GM19043 (cell line): ENCODE measurements around the gene ALKAL2.

Experiments
- ATAC-seq: cut with Tn5 transposase; IDR thresholded peaks from one replicate; pipeline ENCODE4 v1.9.1; 2021; ENCODE audit warnings: low read depth; ENCODE audit not compliant: unreplicated experiment

Gene ALKAL2

DNA sequence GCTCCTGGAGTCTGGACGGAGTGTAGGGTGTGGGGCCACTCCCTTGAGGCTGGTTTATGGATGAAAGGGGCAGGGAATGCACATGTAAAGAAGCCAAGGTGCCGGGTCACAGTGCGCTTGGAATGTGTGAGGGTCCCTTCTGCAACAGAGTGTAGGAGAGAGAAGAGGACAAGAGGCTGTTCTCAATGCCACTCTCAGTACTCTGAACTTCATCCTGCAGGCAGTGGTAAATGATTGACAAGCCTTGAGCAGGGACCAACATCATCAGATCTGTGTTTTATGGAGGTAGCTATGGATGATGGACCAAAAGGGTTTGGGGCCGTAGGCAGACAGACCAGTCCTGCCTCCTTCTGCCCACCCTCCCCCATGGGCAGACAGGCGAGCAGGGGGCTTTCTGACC lies 7.2 kb upstream of the ALKAL2 start:
- ATAC-seq: no peak

DNA sequence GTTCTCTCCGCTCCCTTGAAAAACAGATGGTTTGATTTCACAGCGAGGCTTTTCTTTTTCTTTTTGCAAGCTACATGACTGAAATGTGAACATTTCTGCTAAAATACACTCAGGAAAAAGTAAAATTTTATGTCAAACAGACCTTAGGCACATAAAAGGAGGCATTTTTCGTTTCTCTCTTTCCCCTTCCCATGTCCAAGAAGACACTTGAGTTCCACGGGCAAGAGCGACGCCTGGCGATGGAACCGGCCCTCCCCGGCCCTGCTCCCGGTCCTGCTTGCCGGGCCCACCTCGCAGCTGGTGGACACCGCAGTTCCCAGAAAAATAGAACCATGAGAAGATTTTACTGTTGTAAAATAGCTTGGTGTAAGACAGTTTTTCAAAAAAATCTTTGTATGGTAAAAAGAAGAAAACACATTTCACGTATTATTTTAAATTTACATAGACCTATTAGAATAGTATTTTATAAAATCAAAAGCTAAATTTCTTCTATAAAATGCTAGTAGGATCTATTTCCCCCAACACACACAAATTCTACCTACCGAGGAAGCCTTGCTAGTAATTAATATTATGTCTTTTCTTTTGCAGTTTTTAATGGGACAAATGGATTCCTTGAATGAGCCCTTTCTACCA lies 2.3 kb upstream of the ALKAL2 start:
- no peak for ATAC-seq

DNA sequence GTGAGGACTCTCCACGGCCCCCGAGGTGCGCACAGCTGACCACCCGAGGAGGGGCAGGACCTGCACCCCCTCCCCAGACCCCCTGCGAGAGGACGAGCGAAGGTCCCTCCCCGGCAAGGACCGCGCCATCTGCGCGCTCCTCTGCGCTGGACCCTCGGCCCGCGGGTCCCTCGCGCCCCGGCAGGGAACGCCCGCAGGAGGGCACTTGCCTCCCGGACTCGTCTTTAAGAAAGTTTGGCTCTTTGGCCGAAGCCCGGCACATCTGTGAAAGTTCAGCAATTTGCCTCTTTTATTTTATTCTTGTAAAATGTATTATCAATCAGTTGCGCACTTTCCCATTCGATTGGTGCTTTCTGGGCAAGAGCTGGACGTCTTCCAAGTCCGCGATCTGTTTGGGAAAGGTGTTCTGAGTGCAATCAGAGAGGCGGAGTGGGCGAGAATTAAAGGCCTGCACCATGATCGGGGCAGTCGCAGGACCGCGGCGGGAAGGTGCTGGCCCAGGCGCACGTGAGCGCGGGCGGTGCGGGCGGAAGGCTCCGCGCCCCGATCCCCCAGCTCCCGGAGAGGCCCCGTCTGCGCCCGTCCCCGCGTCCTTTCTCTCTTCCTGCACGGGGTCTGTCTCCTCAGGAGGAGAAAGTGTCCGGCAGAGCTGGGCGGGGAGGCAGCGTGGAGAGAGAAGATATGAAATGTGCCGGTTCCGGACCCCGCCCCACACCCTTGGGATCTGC lies 1.6 kb upstream of the ALKAL2 start:
- no peak for ATAC-seq

DNA sequence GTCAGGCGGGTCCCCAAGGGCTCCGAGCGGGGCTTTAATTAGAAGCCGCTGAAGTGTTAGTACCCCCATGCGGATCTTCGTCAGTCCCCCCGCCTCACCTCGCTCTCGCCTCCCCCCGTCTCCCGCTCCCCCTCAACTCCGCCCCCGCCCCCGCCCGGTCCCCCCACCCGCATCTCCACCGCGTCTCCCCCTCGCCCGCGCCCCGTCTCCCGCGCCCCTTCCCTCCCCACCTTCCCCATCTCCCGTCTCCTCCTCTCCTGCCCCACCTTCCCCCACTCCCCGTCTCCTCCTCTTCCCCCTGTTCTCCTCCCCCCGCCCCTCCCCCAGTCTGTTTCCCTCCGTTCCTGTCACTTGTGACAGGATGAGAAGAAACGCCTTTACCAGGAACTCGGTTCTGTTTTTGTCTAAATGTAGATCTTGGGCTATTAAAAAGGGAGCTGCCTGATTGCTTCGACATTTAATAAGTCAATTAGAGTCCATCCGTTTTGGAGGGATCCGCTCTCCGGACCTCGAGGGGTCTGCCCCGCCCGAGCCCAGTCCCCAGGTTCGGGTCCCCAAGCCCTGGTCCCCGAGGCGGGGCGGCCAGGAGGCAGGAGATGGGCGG lies 969 bp upstream of the ALKAL2 start:
- no peak for ATAC-seq

DNA sequence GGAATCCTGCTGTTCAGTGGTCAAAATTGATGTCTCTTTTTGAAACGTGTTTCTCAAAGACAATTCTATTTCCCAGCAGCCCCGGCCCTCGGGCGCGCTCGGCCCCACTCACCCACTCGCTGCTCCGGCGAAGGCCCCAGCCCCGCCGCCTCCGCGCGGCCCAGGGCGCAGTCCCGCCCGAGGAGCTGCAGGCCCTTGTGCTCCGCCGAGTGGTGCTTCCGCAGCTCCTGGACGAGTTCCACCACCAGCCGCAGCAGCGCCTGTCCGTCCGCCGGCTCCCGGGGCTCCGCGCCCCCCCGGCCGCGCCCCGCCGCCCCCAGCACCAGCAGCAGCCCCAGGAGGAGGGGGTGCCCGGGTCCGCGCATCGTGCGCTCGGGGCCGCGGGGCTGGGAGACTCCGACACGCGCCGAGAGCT lies 413 bp downstream of the ALKAL2 start:
- no peak for ATAC-seq

DNA sequence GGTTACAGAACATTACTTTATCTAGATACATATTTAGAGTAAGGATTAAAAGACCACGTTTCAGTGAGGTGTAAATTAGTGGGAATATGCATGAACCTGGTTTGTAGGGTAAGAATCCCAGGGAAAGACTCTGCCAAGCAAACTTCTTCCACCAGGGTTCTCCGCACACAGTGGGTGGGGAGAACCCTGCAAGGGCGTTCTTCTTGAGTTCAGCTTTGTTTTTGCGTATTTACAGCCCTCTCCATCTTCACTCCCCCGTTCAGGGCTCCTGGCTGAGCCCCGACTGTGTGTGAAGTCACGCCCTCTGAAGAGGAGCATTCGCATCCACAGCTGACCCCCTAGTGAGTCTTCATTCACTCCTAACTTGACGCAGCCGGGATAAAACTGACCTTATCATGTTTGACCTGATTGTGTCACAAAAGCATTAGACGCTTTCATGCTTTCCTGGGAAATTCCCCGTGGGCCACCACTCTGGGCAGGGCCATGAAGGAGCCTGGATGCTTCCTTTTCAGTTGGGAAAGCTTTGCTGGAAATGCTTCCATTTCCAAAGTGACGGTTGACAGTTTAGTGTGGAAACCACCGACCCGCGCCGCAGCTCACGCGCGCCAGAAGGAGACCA lies 1.0 kb downstream of the ALKAL2 start:
- ATAC-seq: no peak

DNA sequence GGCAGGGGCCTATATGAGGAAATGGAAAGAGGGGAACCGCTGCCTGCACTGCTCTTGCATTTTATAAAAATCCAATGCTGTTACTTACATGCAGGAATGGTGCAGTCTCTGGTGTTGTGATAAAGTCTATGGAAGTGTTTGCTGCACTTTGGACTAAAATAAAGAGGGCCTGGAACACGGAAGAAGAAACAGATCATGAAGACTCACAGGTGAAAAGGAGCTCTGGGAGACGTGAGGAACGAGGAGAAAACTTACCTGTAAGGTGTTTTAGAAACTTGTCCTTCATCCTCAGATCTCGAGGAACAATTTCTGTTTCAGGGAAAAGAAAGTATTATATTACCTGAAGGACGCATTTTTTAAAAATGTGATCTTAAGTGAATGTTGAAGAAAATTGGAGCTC lies 1.9 kb downstream of the ALKAL2 start:
- no peak for ATAC-seq

DNA sequence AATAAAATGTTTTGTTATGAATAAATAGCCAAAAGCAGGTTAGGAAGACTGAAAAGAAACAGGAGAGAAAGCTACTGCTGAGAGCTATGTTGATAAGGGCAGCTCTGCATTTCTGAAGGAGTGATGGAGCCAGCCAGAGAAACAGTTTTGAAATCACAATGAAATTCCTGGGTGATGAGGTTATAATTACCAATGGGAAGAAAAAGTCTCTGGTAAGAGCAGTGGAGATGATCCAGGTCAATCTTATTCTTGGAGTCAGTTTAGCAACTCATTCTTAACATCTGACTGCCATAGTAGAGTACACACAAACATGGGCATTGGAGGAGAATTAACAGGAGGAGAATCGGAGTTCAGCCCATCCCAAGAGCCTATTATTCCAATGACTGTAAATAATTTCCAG lies 2.4 kb downstream of the ALKAL2 start:
- ATAC-seq: no peak

DNA sequence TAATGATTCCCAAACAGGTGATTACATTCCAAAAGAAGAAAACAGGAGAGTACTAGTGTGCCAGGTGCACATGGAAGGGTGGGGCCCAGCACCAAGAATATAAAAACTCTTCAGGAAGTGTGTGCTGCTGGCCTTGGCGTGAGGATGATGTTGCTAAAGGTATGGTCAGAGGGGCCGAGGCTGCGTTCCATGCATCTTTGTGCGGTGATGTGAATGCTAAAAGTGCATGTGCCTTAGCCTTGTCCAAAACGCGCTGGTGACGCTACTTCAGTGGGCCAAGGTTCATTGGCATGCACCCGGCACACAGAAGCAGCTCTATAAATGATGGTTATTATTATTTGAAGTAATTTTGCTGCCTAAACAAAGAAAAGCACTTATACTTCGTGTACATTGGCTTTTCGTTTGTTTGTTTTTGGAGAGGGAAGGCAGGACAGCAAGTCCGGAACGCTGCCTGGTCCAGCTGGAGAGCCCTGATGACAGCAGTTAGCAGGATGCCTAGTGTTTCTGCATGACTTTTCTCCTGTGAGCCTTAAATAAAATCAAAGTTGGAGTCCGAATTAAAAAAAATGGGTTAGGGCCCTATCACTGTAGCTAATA lies 2.9 kb downstream of the ALKAL2 start:
- ATAC-seq: no peak

DNA sequence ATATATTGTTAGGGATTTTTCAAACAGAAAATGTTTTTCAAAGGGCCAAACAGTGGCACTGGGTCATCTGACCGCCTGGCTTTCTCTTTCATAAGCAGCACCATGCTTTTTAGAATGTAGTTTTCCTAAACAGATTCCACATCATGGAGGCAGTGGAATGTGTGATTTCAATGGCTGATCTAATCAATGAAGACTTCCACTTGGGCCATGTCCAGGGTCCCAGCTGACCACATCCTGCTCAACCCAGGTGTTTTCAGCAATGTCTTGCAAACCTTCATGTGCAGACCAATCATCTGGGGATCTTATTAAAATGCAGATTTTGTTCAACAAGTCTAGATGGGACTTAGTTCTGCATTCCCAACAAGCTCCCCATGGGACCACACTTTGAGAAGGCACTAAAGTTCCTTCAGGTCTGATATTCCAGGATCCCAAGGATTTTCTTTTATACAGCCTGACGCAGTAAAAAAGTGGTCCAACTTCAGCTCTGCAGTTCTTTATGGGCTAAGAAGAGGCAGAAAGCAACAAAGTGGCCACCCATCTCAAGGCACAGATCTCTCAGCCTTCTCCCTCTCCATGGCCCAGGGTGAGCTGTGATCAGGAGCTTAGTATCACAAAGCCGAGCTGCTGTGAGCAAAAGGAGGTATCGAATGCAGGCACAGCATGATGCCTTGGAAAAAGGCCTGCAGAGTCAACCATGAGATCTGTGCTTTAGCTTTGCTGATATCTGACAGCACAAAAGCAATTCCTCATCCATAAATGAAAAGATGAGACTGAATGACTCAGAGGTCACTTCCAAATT lies 3.7 kb downstream of the ALKAL2 start:
- no peak for ATAC-seq

DNA sequence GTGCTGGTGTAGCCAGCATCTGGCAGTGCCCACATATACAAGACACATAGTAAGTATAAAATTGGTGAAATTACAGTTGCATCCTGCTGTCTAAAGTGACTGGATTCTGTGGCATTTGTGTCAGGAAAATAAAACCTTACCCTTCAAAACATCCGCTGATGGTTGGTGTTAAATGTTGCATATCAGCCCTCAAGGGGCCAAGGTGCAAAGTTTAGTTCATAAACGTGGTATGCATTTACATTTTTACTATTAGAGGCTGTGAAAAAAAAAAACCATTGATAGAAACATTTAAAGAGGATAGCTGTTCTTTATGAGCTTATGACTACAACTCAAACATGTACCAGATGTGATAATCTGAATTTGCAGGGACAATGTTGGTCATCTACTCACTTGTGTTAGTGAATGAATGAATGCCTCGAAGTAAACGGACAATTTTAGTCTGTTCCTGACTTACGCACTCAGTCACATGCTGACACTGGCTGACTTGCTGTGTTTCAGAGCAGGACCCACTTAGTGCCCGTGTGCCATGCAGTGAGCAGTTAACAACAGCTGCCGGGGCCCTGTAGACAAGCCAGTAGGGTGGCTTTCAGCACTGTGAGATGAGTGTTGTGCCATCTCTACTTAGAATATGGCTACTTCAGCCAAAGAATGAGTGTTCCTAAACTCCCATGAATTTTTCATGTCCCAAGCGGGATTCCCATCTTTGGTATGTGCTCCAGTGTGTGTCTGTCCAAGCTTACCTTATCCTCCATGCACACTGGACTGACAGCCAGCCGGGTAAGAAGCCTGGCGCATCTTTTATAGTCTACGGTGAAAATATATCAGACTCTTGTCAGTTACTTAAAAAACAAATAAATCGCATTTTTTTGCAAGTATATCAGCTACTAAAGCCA lies 5.3 kb downstream of the ALKAL2 start:
- no peak for ATAC-seq

DNA sequence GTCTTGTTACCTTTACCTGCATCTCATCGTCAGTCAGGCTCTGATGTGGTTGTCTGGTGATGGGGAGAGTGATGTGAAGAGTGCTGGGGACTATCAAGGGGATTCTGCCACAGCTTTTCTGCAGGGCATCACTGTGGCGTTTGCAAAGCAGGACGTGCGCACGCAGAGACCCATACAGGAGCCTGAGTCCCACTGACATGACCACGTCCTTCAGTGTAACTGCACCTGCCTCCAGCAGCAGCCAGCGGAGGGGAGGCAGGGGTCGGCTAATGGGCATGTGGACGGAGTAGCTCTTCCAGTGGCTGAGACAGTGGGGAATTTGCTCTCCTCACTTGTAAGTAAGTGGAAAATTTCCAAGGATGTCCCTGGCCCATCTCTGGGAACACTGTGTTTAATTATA lies 6.5 kb downstream of the ALKAL2 start:
- no peak for ATAC-seq

DNA sequence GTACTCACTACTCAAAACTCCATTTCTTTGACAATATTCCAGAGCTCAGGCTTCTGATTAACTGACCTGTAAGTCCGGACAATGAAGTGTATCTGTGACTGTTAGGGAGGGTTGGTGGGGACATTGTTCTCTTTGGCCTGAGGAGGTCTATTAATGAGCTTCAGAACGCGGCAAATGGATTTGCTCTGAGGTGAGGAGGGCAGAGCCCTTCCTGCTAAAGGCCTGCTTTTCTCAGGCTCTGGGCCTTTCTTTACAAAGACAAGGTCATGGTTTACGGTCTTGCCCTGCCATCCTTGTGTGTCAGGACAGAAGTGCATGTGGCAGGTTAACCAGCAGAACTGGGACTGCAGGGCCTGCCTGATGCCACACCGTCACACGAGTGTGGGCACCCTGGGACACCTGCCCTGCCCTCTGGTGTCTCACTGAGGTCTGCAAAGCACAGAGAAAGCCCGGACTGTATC lies 7.2 kb downstream of the ALKAL2 start:
- no peak for ATAC-seq

DNA sequence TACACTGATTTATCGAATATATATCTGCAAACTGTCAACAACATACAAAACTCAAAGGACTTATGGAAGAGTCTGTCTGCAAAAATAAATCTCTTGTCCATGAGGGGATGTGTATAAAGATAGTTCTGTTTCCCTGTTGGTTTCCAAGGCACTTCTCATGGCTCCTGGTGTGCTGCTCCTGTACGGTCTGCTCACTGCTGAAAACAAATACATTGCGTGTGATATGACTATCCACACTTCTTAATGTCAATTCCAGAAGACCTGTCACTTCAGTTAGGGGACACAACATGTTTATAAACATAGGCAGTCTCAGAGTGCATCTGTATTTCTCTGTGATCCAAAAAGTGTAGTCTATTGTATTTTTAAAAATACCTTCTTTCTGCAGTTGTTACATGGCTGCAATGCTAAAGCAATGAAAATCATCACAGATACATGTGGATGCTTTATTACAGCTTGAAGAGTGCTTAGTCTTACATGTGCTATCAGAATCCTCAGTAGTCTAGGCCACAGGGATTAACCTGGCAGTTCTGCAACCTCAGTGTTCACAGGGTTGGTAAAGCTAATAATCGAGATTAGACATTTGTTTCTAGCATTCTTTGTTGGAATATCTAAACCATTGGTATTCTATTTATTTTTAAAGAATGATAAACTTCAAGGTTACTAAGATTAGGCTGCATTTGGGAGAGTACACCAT lies 7.8 kb downstream of the ALKAL2 start:
- no peak for ATAC-seq

DNA sequence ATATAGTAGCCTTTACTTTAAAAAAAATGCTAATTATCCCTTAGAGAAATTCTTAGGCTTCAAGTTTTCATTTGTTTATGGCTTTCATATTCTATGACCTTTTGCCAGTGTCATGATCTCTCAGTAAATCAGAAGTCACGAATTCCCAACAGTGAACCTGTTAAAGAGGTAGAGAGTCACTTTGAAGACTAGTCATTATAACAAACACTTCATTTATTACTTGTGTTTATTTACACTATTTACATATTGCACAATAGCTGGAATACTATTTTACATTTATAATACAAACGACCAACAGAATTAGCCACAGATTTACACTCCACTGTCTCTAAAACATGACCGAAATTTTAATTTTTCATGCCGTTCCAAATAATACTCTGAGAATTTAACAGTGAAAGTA lies 8.5 kb downstream of the ALKAL2 start:
- no peak for ATAC-seq

DNA sequence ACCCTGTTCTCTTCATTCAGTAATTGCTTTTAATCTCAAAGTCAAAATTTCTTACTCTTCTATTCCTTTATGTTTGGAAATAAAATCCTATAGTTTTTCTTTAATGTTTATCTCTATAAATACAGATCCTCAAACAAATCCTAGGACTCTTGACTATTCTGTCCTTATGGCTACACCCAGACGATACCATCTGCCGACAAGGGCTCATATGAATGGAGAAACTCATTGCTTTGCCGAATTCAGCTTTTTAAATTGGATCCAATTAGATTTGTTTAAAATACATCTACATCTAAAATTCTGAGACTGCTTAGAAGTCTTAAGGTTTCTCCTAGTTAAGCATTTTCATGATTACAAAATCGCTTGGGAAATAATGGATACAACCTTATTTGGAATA lies 9.0 kb downstream of the ALKAL2 start:
- ATAC-seq: no peak

DNA sequence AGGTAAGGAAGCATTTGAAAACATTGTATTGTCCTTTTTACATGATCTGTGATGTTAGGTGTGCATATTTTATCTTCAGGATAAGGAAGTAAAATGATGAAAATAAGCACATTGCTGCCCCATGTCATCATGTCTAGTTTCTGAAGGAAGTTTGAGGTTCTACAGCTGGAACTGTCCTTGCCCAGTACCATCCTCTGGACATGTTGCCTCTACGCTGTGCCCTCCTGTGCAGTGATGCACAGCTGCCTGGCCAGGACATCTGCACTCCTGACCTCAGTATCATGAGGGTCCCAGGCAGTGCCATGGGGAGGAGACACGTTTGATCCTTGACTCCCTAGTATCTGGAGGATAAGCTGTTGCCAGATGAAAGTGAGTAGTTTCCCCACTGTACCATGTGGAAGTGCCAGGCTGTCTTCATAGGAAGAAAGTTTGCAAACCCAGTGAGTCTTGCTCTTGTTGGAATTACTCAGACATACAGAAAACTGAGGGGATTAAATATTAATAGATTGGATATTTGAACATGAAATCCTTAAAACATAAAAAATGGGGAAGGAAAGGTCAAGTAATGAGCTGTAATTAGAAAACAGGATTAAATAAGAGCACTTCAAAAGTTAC lies 9.5 kb downstream of the ALKAL2 start:
- ATAC-seq: no peak

DNA sequence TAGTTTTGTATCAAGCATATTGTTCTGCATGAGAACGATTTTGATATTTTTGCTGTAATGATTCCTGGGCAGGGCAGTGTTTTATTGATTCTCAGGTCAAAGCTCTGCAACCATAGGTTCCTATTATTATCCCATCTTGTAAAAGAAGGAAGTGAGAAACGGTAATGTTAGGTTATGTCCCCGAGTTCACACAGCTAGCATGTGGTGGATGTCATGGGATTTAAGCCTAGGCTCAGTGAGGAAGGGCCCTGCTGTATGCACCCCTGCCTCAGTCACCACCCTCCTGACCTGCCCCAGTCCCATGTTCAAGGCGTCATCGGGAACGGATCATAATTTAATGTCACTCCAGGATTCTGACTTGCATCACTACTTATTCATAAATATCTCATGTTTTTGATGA lies 12.4 kb downstream of the ALKAL2 start:
- ATAC-seq: peak; percentile 93
